Esophagus squamous epithelium (tissue), 5 donors: ENCODE data around the gene ADD1. TPM values are rescaled to one million over a fixed set of nuclear protein-coding genes. Genes with fewer than 3 reads are reported as not detected.

Experiments used
- DNase-seq: peaks from one replicate; lab custom pipeline; 2025; lab: John Stamatoyannopoulos, UW
- H3K27ac ChIP-seq, 4 donors: fragments of 200-600 bp; sonication (generic); one replicate each; pipeline ENCODE4 v1.5.1; 2016 to 2019; ENCODE audit warnings: mild to moderate bottlenecking in 1 of 4
- H3K27me3 ChIP-seq, 4 donors: fragments of 200-600 bp; sonication (generic); 1 replicate in 3 of 4; 2 replicates in 1 of 4; pipeline versions ENCODE4 v1.5.1 to v1.6.0; 2017 to 2021; ENCODE audit warnings: antibody characterized with exemption in 1 of 4
- H3K36me3 ChIP-seq, 3 donors: fragments of 200-600 bp; sonication (generic); one replicate each; pipeline ENCODE4 v1.5.1; 2016 to 2019
- H3K4me1 ChIP-seq, 3 donors: fragments of 200-600 bp; sonication (generic); one replicate each; pipeline ENCODE4 v1.5.1; 2017 to 2019
- H3K4me3 ChIP-seq, 4 donors: fragments of 200-600 bp; sonication (generic); 1 replicate in 3 of 4; 2 replicates in 1 of 4; pipeline ENCODE4 v1.5.1; 2016 to 2019; ENCODE audit warnings: mild to moderate bottlenecking in 2 of 4, moderate library complexity in 1 of 4
- H3K9me3 ChIP-seq, 3 donors: fragments of 200-600 bp; sonication (generic); one replicate each; pipeline ENCODE4 v1.5.1; 2016 to 2019
- CTCF ChIP-seq, 6 experiments: fragments of 450-650 bp in 4 of 6; fragments of 200-600 bp in 2 of 6; sonication (generic) in 2 of 6; IDR thresholded peaks; one replicate each; pipeline ENCODE4 v1.5.1; 2016 to 2019; ENCODE audit warnings: antibody characterized with exemption in 6 of 6, mild to moderate bottlenecking in 4 of 6, moderate library complexity in 4 of 6
- POLR2A ChIP-seq, 4 donors: fragments of 450-650 bp; IDR thresholded peaks; one replicate each; pipeline ENCODE4 v1.6.1; 2017; ENCODE audit warnings: antibody characterized with exemption in 4 of 4, mild to moderate bottlenecking in 4 of 4, moderate library complexity in 3 of 4
- WGBS, 2 donors: methylation state at CpG; one replicate each; pipeline ENCODE4 v1.1.5; 2018; 5-methylcytosine and 5-hydroxymethylcytosine counted together
- intact Hi-C: fragments of 100-400 bp; cut with DNase I; formaldehyde crosslinking; loops from one replicate; pipeline ENCODE4 v1.15.0; 2022
- total RNA-seq, 4 donors: library from RNA; depleted of rRNA; stranded (reverse); fragments of >200 nt; gene quantifications; one replicate each; pipeline ENCODE4 v1.1.0, GENCODE V29; 2016
- donor health status: DM: yes; HTN: yes; CAD: no.

The ADD1 gene
- total RNA-seq, 4 donors from 2014 or later, result 81.7 to 144 (median 103) TPM

- no peak overlapping the region for H3K27ac ChIP-seq
- no peaks in the 10 kb centered on the region for H3K9me3 ChIP-seq
- peaks cover 17 to 49% (median 19%) of the 10 kb centered on the region in 3 donors for H3K4me1 ChIP-seq
- H3K4me3 ChIP-seq, result no peak overlapping the region
- no peak for DNase-seq
- TF ChIP-seq CTCF (IDR thresholded peaks at IDR 0.05), result no peak
- TF ChIP-seq POLR2A (IDR thresholded peaks at IDR 0.05), result no peak
- H3K27me3 ChIP-seq, result no peaks in the 10 kb centered on the region
- H3K36me3 ChIP-seq, result peaks cover 42 to 82% (median 55%) of the 10 kb centered on the region in 3 donors
- WGBS, 2 donors, result 88 to 92% methylated on average over 20 to 21 of the region's 29 CpGs
- intact Hi-C loops, result no loop called here
Observed at GRCh38 chr4:2940267-2941137, 96.9 kb downstream of the ADD1 start.

- H3K4me3 ChIP-seq, result no peak overlapping the region
- 50 to 84% methylated on average over 1 to 7 of the region's 24 CpGs for WGBS, 2 donors
- intact Hi-C loops, result no loop called here
- TF ChIP-seq CTCF (IDR thresholded peaks at IDR 0.05), result no peak
- no peak for TF ChIP-seq POLR2A (IDR thresholded peaks at IDR 0.05)
- DNase-seq, result no peak
- no peaks in the 10 kb centered on the region for H3K9me3 ChIP-seq
- peaks cover 8 to 40% (median 13%) of the 10 kb centered on the region in 3 donors for H3K4me1 ChIP-seq
- peaks cover 42 to 91% (median 58%) of the 10 kb centered on the region in 3 donors for H3K36me3 ChIP-seq
- no peaks in the 10 kb centered on the region for H3K27me3 ChIP-seq
- no peak overlapping the region for H3K27ac ChIP-seq
Observed at GRCh38 chr4:2941138-2942036, 97.7 kb downstream of the ADD1 start.

- 87 to 93% methylated on average over 15 to 19 of the region's 21 CpGs for WGBS, 2 donors
- intact Hi-C loops, result no loop called here
Observed at GRCh38 chr4:2942037-2942531, 98.4 kb downstream of the ADD1 start.

GRCh38 chr4:2942532-2943363, 99.1 kb downstream of the ADD1 start:
- Histone ChIP-seq H3K27me3 (no peaks in the 10 kb centered on the region), H3K27ac (peak overlapping the region in 3 of 4 donors; percentile 26 to 60 (median 32)), H3K4me3 (no peak overlapping the region), H3K36me3 (peaks cover 56 to 100% (median 70%) of the 10 kb centered on the region in 3 donors), H3K4me1 (peaks cover 0 to 27% (median under 1%) of the 10 kb centered on the region in 3 donors), H3K9me3 (no peaks in the 10 kb centered on the region)
- no peak for TF ChIP-seq POLR2A (IDR thresholded peaks at IDR 0.05)
- no peak for TF ChIP-seq CTCF (IDR thresholded peaks at IDR 0.05)
- intact Hi-C loops, result no loop called here
- DNase-seq, result no peak
- 47 to 66% methylated on average over 12 to 14 of the region's 31 CpGs for WGBS, 2 donors

More at GRCh38 chr4:2942037-2942531, 98.4 kb downstream of the ADD1 start:
- Histone ChIP-seq H3K4me3 (no peak overlapping the region), H3K27me3 (no peaks in the 10 kb centered on the region), H3K4me1 (peaks cover 2 to 33% (median 7%) of the 10 kb centered on the region in 3 donors), H3K27ac (peak overlapping the region in 3 of 4 donors; percentile 26 to 60 (median 32)), H3K36me3 (peaks cover 49 to 98% (median 65%) of the 10 kb centered on the region in 3 donors), H3K9me3 (no peaks in the 10 kb centered on the region)
- TF ChIP-seq POLR2A (IDR thresholded peaks at IDR 0.05), result no peak
- no peak for TF ChIP-seq CTCF (IDR thresholded peaks at IDR 0.05)
- no peak for DNase-seq
